Measurements from ENCODE around the gene CRYGS. TPM values are rescaled to one million over a fixed set of nuclear protein-coding genes. Genes with fewer than 3 reads are reported as not detected.
"Not testable (repeated sequence)": the region's sequence is repeated elsewhere in the genome, so short reads cannot be mapped to it uniquely, and the experiment has no call there.

Gene CRYGS
- total RNA-seq, 8 experiments from 2014 or later, result 1.2 to 4.9 (median 2.9) TPM

DNA sequence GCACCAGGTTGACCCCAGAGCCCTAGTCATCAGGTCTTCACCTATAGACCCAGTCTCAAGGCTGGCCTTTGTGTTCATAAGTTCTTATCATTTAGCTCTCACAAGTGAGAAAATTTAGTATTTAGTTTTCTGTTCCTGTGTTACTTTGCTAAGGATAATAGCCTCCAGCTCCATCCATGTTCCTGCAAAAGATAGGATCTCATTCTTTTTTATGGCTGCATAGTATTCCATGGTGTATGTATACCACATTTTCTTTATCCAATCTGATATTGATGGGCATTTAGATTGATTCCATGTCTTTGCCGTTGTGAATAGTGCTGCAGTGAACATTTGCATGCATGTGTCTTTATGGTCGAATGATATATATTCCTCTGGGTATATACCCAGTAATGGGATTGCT lies 46.2 kb downstream of the CRYGS start:
- H3K4me3 ChIP-seq; ATAC-seq (replicated peaks in 6 of 8); in situ Hi-C loops (cut with MboI; ENCODE audit: low pct_unique_long_range_greater_than_20kb in 2 of 9, low sequenced_read_pairs in 9 of 9, unreplicated experiment in 9 of 9); H3K27ac ChIP-seq: not testable (repeated sequence)
- 0 to 100% (median 83%) methylated on average over 1 to 2 of the region's 2 CpGs; no CpG with 5 or more reads in 3 of the 10 experiments for WGBS, 10 experiments
- peaks cover 3 to 25% of the 10 kb centered on the region in 2 donors for H3K4me1 ChIP-seq (replicated peaks in 1 of 2)

DNA sequence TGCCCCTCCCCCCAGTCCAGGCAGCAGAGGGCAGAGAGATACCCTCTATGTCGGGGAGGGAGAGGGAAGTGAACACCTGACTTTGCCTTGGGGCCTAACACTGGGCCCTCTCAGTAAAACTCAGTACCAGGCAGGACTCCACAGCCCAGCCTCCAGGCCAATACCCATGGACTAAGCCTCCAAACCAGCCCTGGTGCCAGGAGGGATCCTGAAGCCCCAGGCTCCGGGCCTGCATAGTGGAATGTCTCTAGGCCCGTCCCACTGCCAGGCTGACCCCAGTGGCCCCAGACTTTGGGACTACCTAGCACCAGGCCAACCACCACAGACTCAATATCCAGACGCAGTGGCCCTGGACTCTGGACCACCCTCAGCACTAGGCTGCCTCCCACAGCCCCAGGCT lies 46.6 kb downstream of the CRYGS start:
- H3K4me3 ChIP-seq, result no peak overlapping the region

DNA sequence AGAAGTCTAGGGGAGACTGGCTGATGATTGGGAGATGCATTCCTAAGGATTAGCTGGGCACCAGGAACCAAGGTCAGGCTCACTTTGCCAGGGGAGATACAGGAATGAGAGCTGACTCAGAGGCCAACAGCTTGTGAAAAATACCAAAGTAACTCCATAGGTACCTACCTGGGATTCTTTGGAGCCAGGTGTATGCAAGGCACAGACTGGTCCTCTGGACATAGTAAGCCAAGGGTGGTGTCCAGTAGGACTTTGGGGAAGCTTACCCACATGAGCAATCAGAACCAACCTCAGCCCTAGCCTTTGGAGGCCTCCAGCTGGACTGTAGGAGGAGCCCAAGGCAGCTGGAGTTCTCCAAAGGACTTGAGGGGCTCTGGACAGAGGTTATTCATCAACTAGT lies 47.5 kb downstream of the CRYGS start:
- in situ Hi-C loops (cut with MboI; ENCODE audit: low pct_unique_long_range_greater_than_20kb in 2 of 9, low sequenced_read_pairs in 9 of 9, unreplicated experiment in 9 of 9), result no loop called here
- no peak for ATAC-seq (replicated peaks in 6 of 8)
- Histone ChIP-seq H3K27ac (no peak overlapping the region), H3K4me1 (replicated peaks in 1 of 2) (peaks cover 0 to 33% of the 10 kb centered on the region in 2 donors), H3K4me3 (no peak overlapping the region)

More for the DNA sequence above, 46.6 kb downstream of the CRYGS start:
- in situ Hi-C loops (cut with MboI; ENCODE audit: low pct_unique_long_range_greater_than_20kb in 2 of 9, low sequenced_read_pairs in 9 of 9, unreplicated experiment in 9 of 9), result no loop called here
- WGBS, 10 experiments, result 0 to 100% (median 46%) methylated on average over 1 to 3 of the region's 4 CpGs; no CpG with 5 or more reads in 4 of the 10 experiments
- ATAC-seq (replicated peaks in 6 of 8), result no peak
- Histone ChIP-seq H3K27ac (no peak overlapping the region), H3K4me1 (replicated peaks in 1 of 2) (peaks cover 0 to 26% of the 10 kb centered on the region in 2 donors)

DNA sequence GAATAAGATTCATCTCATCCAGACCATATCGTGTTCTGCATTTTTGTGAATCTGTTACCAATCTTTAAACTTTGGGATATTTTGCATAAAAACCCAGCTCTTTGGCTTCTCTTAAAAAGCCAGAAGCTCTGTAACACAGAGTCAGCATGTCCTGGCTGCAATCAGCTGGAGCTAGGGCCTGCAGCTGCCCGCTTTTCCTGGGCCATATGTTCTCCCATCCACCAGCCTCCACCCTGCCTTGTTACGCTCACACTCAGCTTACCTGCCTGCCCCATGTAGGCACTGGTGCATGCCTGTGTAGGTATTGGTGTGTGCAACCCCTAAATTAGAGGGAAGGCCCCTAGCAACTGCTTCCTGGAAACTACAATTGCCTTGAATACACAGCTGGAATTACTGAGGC lies 48.2 kb downstream of the CRYGS start:
- H3K4me1 ChIP-seq (replicated peaks in 1 of 2), result peaks cover 0 to 33% of the 10 kb centered on the region in 2 donors
- 10 to 100% (median 95%) methylated on average over 1 to 3 of the region's 3 CpGs; no CpG with 5 or more reads in 4 of the 10 experiments for WGBS, 10 experiments
- in situ Hi-C loops (cut with MboI; ENCODE audit: low pct_unique_long_range_greater_than_20kb in 2 of 9, low sequenced_read_pairs in 9 of 9, unreplicated experiment in 9 of 9), result no loop called here
- ATAC-seq (replicated peaks in 6 of 8), result no peak
- no peak overlapping the region for H3K27ac ChIP-seq
- H3K4me3 ChIP-seq, result no peak overlapping the region

DNA sequence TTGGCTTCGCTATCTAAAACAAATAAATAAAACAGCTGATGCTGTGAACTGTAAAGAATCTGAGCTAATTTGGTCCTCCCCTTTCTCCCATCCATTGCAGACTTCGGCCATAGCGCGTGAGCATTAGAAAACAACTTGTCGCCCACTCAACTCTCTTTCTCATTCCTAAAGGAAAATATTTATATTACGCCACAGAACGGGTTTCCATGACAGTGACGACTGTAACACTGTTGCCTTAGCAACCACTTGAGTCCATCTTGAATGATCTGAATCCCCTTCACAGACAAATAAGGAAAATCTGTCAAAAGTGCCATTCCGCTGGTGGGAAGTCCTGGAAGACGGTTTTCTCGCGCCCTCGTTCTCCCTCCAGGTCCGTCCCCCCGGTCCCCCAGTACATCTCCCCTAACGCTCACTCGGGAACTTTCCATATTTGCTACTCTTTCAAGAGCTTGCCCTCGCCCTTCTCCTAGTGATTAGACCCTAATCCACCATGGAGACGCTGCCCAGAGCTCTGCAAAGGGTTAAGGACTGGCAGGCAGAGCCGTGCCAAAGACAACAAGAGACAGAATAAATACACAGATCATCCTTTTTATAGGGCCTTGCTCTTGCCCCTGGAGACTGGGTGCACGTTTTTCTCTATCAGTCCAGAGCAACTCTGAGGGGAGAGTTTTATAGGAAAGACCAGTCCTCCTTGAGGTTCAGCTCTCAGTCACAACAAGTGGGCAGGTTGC lies 50.5 kb downstream of the CRYGS start:
- H3K4me1 ChIP-seq (replicated peaks in 1 of 2), result peaks cover 0 to 33% of the 10 kb centered on the region in 2 donors
- no peak overlapping the region for H3K4me3 ChIP-seq
- H3K27ac ChIP-seq, result peak overlapping the region in 1 of 2 donors; percentile 75
- in situ Hi-C loops (cut with MboI; ENCODE audit: low pct_unique_long_range_greater_than_20kb in 2 of 9, low sequenced_read_pairs in 9 of 9, unreplicated experiment in 9 of 9), result no loop called here
- ATAC-seq (replicated peaks in 6 of 8), result peak in 3 of 8 experiments; percentile 37 to 78 (median 51)
- WGBS, 10 experiments, result 10 to 100% (median 72%) methylated on average over 2 to 18 of the region's 21 CpGs

DNA sequence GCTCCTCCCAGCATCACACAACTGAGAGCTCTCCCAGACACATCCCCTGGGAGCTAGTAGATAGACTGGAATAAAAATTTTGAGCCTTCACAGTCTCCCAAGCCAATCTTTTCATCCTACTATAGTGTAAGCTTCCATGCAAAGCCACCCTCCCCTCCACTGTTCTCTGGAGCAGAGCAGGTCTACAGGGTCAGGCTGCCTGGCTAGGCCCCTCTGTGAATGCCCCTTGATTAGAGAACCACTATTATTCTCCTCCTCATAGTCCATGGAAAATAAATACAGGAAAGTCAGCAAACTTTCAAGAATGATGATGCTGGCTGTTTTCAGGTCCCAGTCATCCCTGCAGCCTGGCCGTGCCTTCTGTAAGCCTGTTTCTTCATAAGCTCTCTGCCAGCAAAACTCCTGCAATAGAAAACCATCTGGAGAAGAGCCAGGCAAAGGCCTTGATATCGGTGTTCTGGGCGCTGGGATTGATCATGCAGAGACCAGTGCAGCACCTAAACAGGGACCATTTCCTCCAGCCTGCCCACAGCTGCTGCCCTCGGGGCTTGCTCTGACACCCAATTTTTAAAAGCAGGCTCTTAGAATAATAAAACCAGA lies 51.7 kb downstream of the CRYGS start:
- Histone ChIP-seq H3K4me1 (replicated peaks in 1 of 2) (peaks cover 0 to 33% of the 10 kb centered on the region in 2 donors), H3K4me3 (no peak overlapping the region), H3K27ac (no peak overlapping the region)
- 0 to 100% (median 73%) methylated on average over 1 to 3 of the region's 4 CpGs; no CpG with 5 or more reads in 4 of the 10 experiments for WGBS, 10 experiments
- peak in 2 of 8 experiments; percentile 16 to 51 for ATAC-seq (replicated peaks in 6 of 8)
- in situ Hi-C loops (cut with MboI; ENCODE audit: low pct_unique_long_range_greater_than_20kb in 2 of 9, low sequenced_read_pairs in 9 of 9, unreplicated experiment in 9 of 9), result no loop called here

DNA sequence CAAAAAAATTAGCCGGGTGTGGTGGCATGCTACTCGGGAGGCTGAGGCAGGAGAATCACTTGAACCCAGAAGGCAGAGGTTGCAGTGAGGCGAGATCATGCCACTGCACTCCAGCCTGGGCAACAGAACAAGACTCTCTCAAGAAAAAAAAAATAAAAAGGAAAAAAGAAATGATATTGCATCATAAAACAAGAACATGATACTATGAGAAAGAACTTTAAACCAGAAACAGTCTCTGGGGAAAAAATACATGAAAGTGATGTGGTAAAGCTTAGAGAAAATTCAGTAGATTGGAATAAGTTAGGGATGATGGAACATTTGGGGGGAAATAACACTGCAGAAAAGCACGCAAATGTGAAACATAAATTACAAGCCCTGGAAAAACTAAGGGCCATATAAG lies 54.7 kb downstream of the CRYGS start:
- Histone ChIP-seq H3K27ac (no peak overlapping the region), H3K4me3 (no peak overlapping the region), H3K4me1 (replicated peaks in 1 of 2) (peaks cover 0 to 24% of the 10 kb centered on the region in 2 donors)
- ATAC-seq (replicated peaks in 6 of 8), result no peak
- in situ Hi-C loops (cut with MboI; ENCODE audit: low pct_unique_long_range_greater_than_20kb in 2 of 9, low sequenced_read_pairs in 9 of 9, unreplicated experiment in 9 of 9), result no loop called here
- WGBS, 10 experiments, result 44 to 100% (median 75%) methylated on average over 1 to 4 of the region's 4 CpGs

Other genes starting within 250 kb of the CRYGS start
- 1 to 10 TPM in 2 of 8 experiments, under 1 TPM in 5, not detected in 1; 0.05 to 3.1 (median 0.66) TPM for gene DGKG, start 182.1 kb downstream of the CRYGS start, total RNA-seq
- 10 to 100 TPM in 6 of 8 experiments, 1 to 10 TPM in 2; 8.4 to 16.6 (median 12.6) TPM for gene TBCCD1, start 23.0 kb upstream of the CRYGS start, total RNA-seq
- 10 to 100 TPM; 45.3 to 94.0 (median 72.5) TPM for gene DNAJB11, start 26.3 kb upstream of the CRYGS start, total RNA-seq
- under 1 TPM in 4 of 8 experiments, not detected in 4; 0.11 to 0.81 (median 0.25) TPM for gene AHSG, start 68.7 kb upstream of the CRYGS start, total RNA-seq
- 1 to 10 TPM in 1 of 8 experiments, under 1 TPM in 2, not detected in 5; 0.14 to 1.1 (median 0.14) TPM for gene FETUB, start 96.0 kb upstream of the CRYGS start, total RNA-seq
- gene HRG, start 121.6 kb upstream of the CRYGS start, total RNA-seq, result under 1 TPM in 5 of 8 experiments, not detected in 3; 0.10 to 0.57 (median 0.27) TPM
- gene KNG1, start 173.0 kb upstream of the CRYGS start, total RNA-seq, result under 1 TPM in 5 of 8 experiments, not detected in 3; 0.04 to 0.24 (median 0.10) TPM
- 100 to 1,000 TPM; 454 to 797 (median 662) TPM for gene EIF4A2, start 239.2 kb upstream of the CRYGS start, total RNA-seq